Pancreas (tissue), 10 donors: ENCODE measurements around the gene ORM1. TPM values are rescaled to one million over a fixed set of nuclear protein-coding genes. Genes with fewer than 3 reads are reported as not detected.
A peak's percentile ranks its signal among the peaks of the same experiment; 100 is the strongest.

Experiments used
- ATAC-seq, 4 donors: fragments of 200-7000 bp; cut with Tn5 transposase; one replicate each; pipeline versions ENCODE4 v1.8.0 to v1.9.1; 2020; ENCODE audit warnings: mild to moderate bottlenecking in 4 of 4, moderate library complexity in 4 of 4
- DNase-seq, 6 donors: peaks; one replicate each; pipeline ENCODE4 v3.0.0-alpha.2; 2020
- FAIRE-seq: peaks from 2 replicates; lab custom pipeline; 2012; peaks lifted over from hg19 to GRCh38; lab: Jason Lieb, UNC
- H3K27ac ChIP-seq, 4 donors: fragments of 200-600 bp; sonication (generic); 1 replicate in 3 of 4; 2 replicates in 1 of 4; pipeline versions ENCODE4 v1.5.0 to v1.8.0; 2020
- H3K27me3 ChIP-seq, 4 donors: fragments of 200-600 bp; one replicate each; pipeline ENCODE4 v1.8.0; 2021
- H3K36me3 ChIP-seq, 3 donors: fragments of 200-600 bp; sonication (generic) in 1 of 3; one replicate each; pipeline versions ENCODE4 v1.5.0 to v1.8.0; 2020 to 2021
- H3K4me1 ChIP-seq, 3 donors: fragments of 200-600 bp; one replicate each; pipeline ENCODE4 v1.8.0; 2021
- H3K4me3 ChIP-seq, 4 donors: fragments of 200-600 bp; sonication (generic) in 2 of 4; one replicate each; pipeline versions ENCODE4 v1.5.0 to v1.8.0; 2020 to 2021
- H3K9me3 ChIP-seq, 4 donors: fragments of 200-600 bp; one replicate each; pipeline ENCODE4 v1.8.0; 2021
- CTCF ChIP-seq, 4 donors: fragments of 200-600 bp; sonication (generic) in 3 of 4; IDR thresholded peaks; one replicate each; pipeline versions ENCODE4 v1.5.0 to v1.8.0; 2021; ENCODE audit warnings: antibody characterized with exemption in 4 of 4
- WGBS, 2 donors: extraction: QIAGEN DNeasy Blood & Tissue Kit; methylation state at CpG; one replicate each; pipeline ENCODE4 v1.1.7; 2013; 5-methylcytosine and 5-hydroxymethylcytosine counted together
- intact Hi-C, 3 donors: fragments of 100-400 bp; cut with DNase I; formaldehyde crosslinking; loops; one replicate each; pipeline versions ENCODE4 v1.11.1 to v1.14.2; 2022
- polyA plus RNA-seq, 2 donors: library from polyadenylated mRNA; stranded (reverse); fragments of 200-250 nt; gene quantifications; one replicate each; pipeline ENCODE4 v1.2.3, GENCODE V29; 2013
- total RNA-seq, 6 donors: library from RNA; stranded (reverse); fragmentation: NEBNext Ultra II Directional in 4 of 6; extraction: Animal tissue kit (Norgen Biotek cat#: 25700) in 4 of 6; gene quantifications; one replicate each; pipeline versions ENCODE4 v1.2.1 to v1.2.4, GENCODE V29; 2021 to 2023
- donor health status: healthy with polysubstance abuse.
- donor health status: DM: no; HTN: no; CAD: no; lungs with moderate emphysema.
- donor health status: DM: no; HTN: no; CAD: no.
- donor health status: control.
- donor health status: control.
- donor health status: Bipolar disorder and iron deficiency.
- donor health status: DM: yes; HTN: yes; CAD: no.
- donor health status: DM: no; HTN: no; CAD: no.
- donor health status: DM: no; HTN: no; CAD: no.
- donor health status: DM: yes; HTN: yes; CAD: no.

Gene ORM1
- total and polyA plus RNA-seq, 8 donors, result 0.38 to 10.2 (median 0.92) TPM; not detected in 3

- no peak overlapping the region for H3K4me3 ChIP-seq
These were observed 52.0 kb downstream of the ORM1 start for GRCh38 chr9:114374936-114375335.

GRCh38 chr9:114375386-114376175 is 52.7 kb downstream of the ORM1 start:
- H3K9me3 ChIP-seq, result no peaks in the 10 kb centered on the region
- no peak overlapping the region for H3K27ac ChIP-seq
- 86 to 90% methylated on average over 9 of the region's 9 CpGs for WGBS, 2 donors
- intact Hi-C loops, result no loop called here
- no peak for ATAC-seq
- H3K4me1 ChIP-seq, result no peaks in the 10 kb centered on the region
- no peaks in the 10 kb centered on the region for H3K27me3 ChIP-seq
- H3K36me3 ChIP-seq, result peaks cover 0 to 17% (median 0%) of the 10 kb centered on the region in 3 donors
- DNase-seq, result peak in 1 of 6 donors; percentile 16
- FAIRE-seq, result no peak
- TF ChIP-seq CTCF (IDR thresholded peaks at IDR 0.05), result no peak
- H3K4me3 ChIP-seq, result no peak overlapping the region

More at GRCh38 chr9:114374936-114375335, 52.0 kb downstream of the ORM1 start:
- H3K36me3 ChIP-seq, result peaks cover 0 to 12% (median 0%) of the 10 kb centered on the region in 3 donors
- no peaks in the 10 kb centered on the region for H3K4me1 ChIP-seq
- FAIRE-seq (no peak), DNase-seq (peak in 1 of 6 donors; percentile 16), ATAC-seq (no peak)
- H3K27ac ChIP-seq, result no peak overlapping the region
- TF ChIP-seq CTCF (IDR thresholded peaks at IDR 0.05), result no peak
- intact Hi-C loops, result no loop called here
- 83 to 92% methylated on average over 9 of the region's 9 CpGs for WGBS, 2 donors
- H3K27me3 ChIP-seq, result no peaks in the 10 kb centered on the region
- no peaks in the 10 kb centered on the region for H3K9me3 ChIP-seq

Other genes starting within 250 kb of the ORM1 start
- gene AMBP, start 244.8 kb upstream of the ORM1 start, total RNA-seq, result 100 to 1,000 TPM in 3 of 6 donors, 10 to 100 TPM in 3; 62.7 to 108 (median 89.2) TPM
- gene AMBP, start 244.8 kb upstream of the ORM1 start, polyA plus RNA-seq, result 100 to 1,000 TPM; 178 to 370 TPM
- 100 to 1,000 TPM in 1 of 6 donors, 10 to 100 TPM in 5; 40.4 to 124 (median 58.5) TPM for gene KIF12, start 223.8 kb upstream of the ORM1 start, total RNA-seq
- gene KIF12, start 223.8 kb upstream of the ORM1 start, polyA plus RNA-seq, result 100 to 1,000 TPM; 393 to 605 TPM
- gene COL27A1, start 167.6 kb upstream of the ORM1 start, total RNA-seq, result 10 to 100 TPM in 5 of 6 donors, 1 to 10 TPM in 1; 9.7 to 31.8 (median 17.3) TPM
- gene COL27A1, start 167.6 kb upstream of the ORM1 start, polyA plus RNA-seq, result 100 to 1,000 TPM in 1 of 2 donors, 10 to 100 TPM in 1; 71.1 to 109 TPM
- gene ORM2, start 6.8 kb downstream of the ORM1 start, total RNA-seq, result 1 to 10 TPM in 1 of 6 donors, under 1 TPM in 1, not detected in 4; 0.66 to 3.1 TPM
- under 1 TPM; 0.12 to 0.34 TPM for gene ORM2, start 6.8 kb downstream of the ORM1 start, polyA plus RNA-seq
- 10 to 100 TPM in 3 of 6 donors, 1 to 10 TPM in 3; 5.4 to 18.0 (median 10.8) TPM for gene AKNA, start 64.9 kb downstream of the ORM1 start, total RNA-seq
- 10 to 100 TPM in 1 of 2 donors, 1 to 10 TPM in 1; 6.9 to 11.8 TPM for gene AKNA, start 64.9 kb downstream of the ORM1 start, polyA plus RNA-seq
- 10 to 100 TPM in 1 of 6 donors, 1 to 10 TPM in 5; 6.7 to 10.2 (median 7.8) TPM for gene WHRN, start 182.4 kb downstream of the ORM1 start, total RNA-seq
- 10 to 100 TPM; 23.7 to 32.2 TPM for gene WHRN, start 182.4 kb downstream of the ORM1 start, polyA plus RNA-seq